HepG2 (cell line): Measurements from ENCODE around the gene SGMS1. TPM values are rescaled to one million over a fixed set of nuclear protein-coding genes. Genes with fewer than 3 reads are reported as not detected.

Experiments
- CEBPG ChIP-seq: IDR thresholded peaks from 2 replicates; pipeline ENCODE4 v1.6.1; 2016
- GABPA ChIP-seq, 2 experiments: IDR thresholded peaks; 2 replicates each; pipeline ENCODE4 v1.6.1; 2011 to 2016; ENCODE audit warnings: low read depth in 2 of 2, low read length in 1 of 2, missing biosample characterization in 1 of 2, missing genetic modification characterization in 1 of 2
- HCFC1 ChIP-seq: fragments of 150-350 bp; IDR thresholded peaks from 2 replicates; pipeline ENCODE4 v1.6.1; 2014; ENCODE audit warnings: low read depth, low read length
- HDAC2 ChIP-seq: sonication (generic); formaldehyde crosslinking; IDR thresholded peaks from 2 replicates; pipeline ENCODE4 v1.4.0; 2020; ENCODE audit warnings: missing genetic modification reagents
- HNF1A ChIP-seq, 2 experiments: sonication (generic) in 1 of 2; formaldehyde crosslinking in 1 of 2; IDR thresholded peaks; 2 replicates each; pipeline versions ENCODE4 v1.4.0 to v1.6.1; 2016 to 2020; ENCODE audit warnings: borderline replicate concordance in 1 of 2, low read depth in 1 of 2, mild to moderate bottlenecking in 1 of 2, missing genetic modification reagents in 1 of 2
- KDM3A ChIP-seq: IDR thresholded peaks from 2 replicates; pipeline ENCODE4 v1.6.1; 2018; ENCODE audit warnings: low read depth, missing compliant biosample characterization
- LRRFIP1 ChIP-seq: sonication (generic); formaldehyde crosslinking; conservative IDR thresholded peaks from 2 replicates; pipeline ENCODE4 v1.4.0; 2020; ENCODE audit warnings: missing genetic modification reagents
- MIXL1 ChIP-seq: IDR thresholded peaks from 2 replicates; pipeline ENCODE4 v1.6.1; 2016
- MLX ChIP-seq: IDR thresholded peaks from 2 replicates; pipeline ENCODE4 v1.6.1; 2016
- NCOA2 ChIP-seq: sonication (generic); formaldehyde crosslinking; IDR thresholded peaks from 2 replicates; pipeline ENCODE4 v1.8.0; 2022; ENCODE audit warnings: inconsistent platforms
- POGZ ChIP-seq: sonication (generic); formaldehyde crosslinking; IDR thresholded peaks from 2 replicates; pipeline ENCODE4 v1.4.0; 2020; ENCODE audit warnings: mild to moderate bottlenecking, missing genetic modification reagents
- PPARG ChIP-seq: conservative IDR thresholded peaks from 2 replicates; pipeline ENCODE4 v1.6.1; 2016; ENCODE audit warnings: missing biosample characterization, missing genetic modification reagents
- SIX1 ChIP-seq: sonication (generic); formaldehyde crosslinking; IDR thresholded peaks from 2 replicates; pipeline ENCODE4 v1.4.0; 2020; ENCODE audit warnings: missing genetic modification reagents, borderline replicate concordance
- SOX5 ChIP-seq: IDR thresholded peaks from 2 replicates; pipeline ENCODE4 v1.6.1; 2016; ENCODE audit warnings: borderline replicate concordance
- TEAD3 ChIP-seq: optimal IDR thresholded peaks from 2 replicates; pipeline ENCODE3; 2016; ENCODE audit warnings: borderline replicate concordance
- ZBTB4 ChIP-seq: sonication (generic); formaldehyde crosslinking; IDR thresholded peaks from 2 replicates; pipeline ENCODE4 v1.4.0; 2020; ENCODE audit warnings: missing genetic modification reagents, mild to moderate bottlenecking, borderline replicate concordance
- ZFP1 ChIP-seq: IDR thresholded peaks from 2 replicates; pipeline ENCODE4 v1.6.1; 2016
- ZNF337 ChIP-seq: sonication (generic); formaldehyde crosslinking; IDR thresholded peaks from 2 replicates; pipeline ENCODE4 v1.5.1; 2020; ENCODE audit warnings: missing genetic modification reagents, low read depth, mild to moderate bottlenecking, borderline replicate concordance
- ZNF557 ChIP-seq: sonication (generic); formaldehyde crosslinking; IDR thresholded peaks from 2 replicates; pipeline ENCODE4 v1.4.0; 2020; ENCODE audit warnings: missing genetic modification reagents
- ZNF615 ChIP-seq: sonication (generic); formaldehyde crosslinking; IDR thresholded peaks from 2 replicates; pipeline ENCODE4 v1.5.0; 2020; ENCODE audit warnings: mild to moderate bottlenecking, missing genetic modification reagents, borderline replicate concordance
- polyA plus RNA-seq, 8 experiments: library from polyadenylated mRNA; depleted of rRNA in 3 of 8; stranded (reverse) in 7 of 8; unstranded in 1 of 8; fragments of >200 nt; fragmentation: Illumina TruSeq in 4 of 8; extraction: Trizol in 4 of 8; gene quantifications; 2 replicates each; pipeline versions ENCODE4 v1.2.1 to v1.2.3, GENCODE V29; 2011 to 2016; ENCODE audit warnings: low read depth in 4 of 8, missing spikeins in 1 of 8, mixed read lengths in 1 of 8; ENCODE audit not compliant: insufficient read depth in 1 of 8
- total RNA-seq, 5 experiments: library from RNA; depleted of rRNA; stranded (reverse); fragments of >200 nt; fragmentation: Illumina TruSeq; extraction: Trizol; gene quantifications; 2 replicates each; pipeline ENCODE4 v1.2.3, GENCODE V29; 2016; ENCODE audit warnings: low read depth in 1 of 5

Gene SGMS1
- total and polyA plus RNA-seq, 2 of the 13 experiments (the other 11 are each of a cell fraction or from before 2014, with no cell fraction given), result 6.5 to 15.1 TPM

GRCh38 chr10:50392426-50392825 is 231.3 kb downstream of the SGMS1 start (continued):
- no peak for TF ChIP-seq ZBTB4 (CRISPR knock-in tag)
- no peak for TF ChIP-seq LRRFIP1 (CRISPR knock-in tag)
- peak; percentile 51; the same call in 1 of the 2 replicates for TF ChIP-seq KDM3A (CRISPR knock-in tag)
- peak; percentile 62; the same call in 1 of the 2 replicates for TF ChIP-seq SIX1 (CRISPR knock-in tag)
- peak; percentile 69 for TF ChIP-seq PPARG (CRISPR knock-in tag)
- peak; percentile 95 for TF ChIP-seq TEAD3 (CRISPR knock-in tag)
- TF ChIP-seq CEBPG (CRISPR knock-in tag), result peak; percentile 59; the same call in 1 of the 2 replicates
- TF ChIP-seq ZNF615 (CRISPR knock-in tag), result no peak
- TF ChIP-seq POGZ (CRISPR knock-in tag), result peak; percentile 85
- no peak for TF ChIP-seq ZNF337 (CRISPR knock-in tag)
- no peak for TF ChIP-seq ZNF557 (CRISPR knock-in tag)
- peak; percentile 73 for TF ChIP-seq HDAC2 (CRISPR knock-in tag)
- TF ChIP-seq ZFP1 (CRISPR knock-in tag), result no peak
- TF ChIP-seq MIXL1 (CRISPR knock-in tag), result peak; percentile 76; the same call in 1 of the 2 replicates
- no peak for TF ChIP-seq HCFC1
- TF ChIP-seq NCOA2, result peak; percentile 69
- TF ChIP-seq GABPA (IDR thresholded peaks at IDR 0.05; ENCODE audit: low read depth, low read length), result no peak
- no peak for TF ChIP-seq GABPA (CRISPR knock-in tag; IDR thresholded peaks at IDR 0.05; ENCODE audit: low read depth)
- 0 out of 2 replicates have a peak, but pooled peaks have one; percentile 46 for TF ChIP-seq MLX (CRISPR knock-in tag)
- peak; percentile 85 for TF ChIP-seq SOX5 (CRISPR knock-in tag)
- peak; percentile 20; the same call in 1 of the 2 replicates for TF ChIP-seq HNF1A (IDR thresholded peaks at IDR 0.05; ENCODE audit: low read depth)
- TF ChIP-seq HNF1A (CRISPR knock-in tag; IDR thresholded peaks at IDR 0.05; ENCODE audit: borderline replicate concordance), result peak; percentile 18; the same call in 1 of the 2 replicates
